Heart left ventricle (tissue), 13 donors: Measurements from ENCODE around the gene ABCC4.
A peak's percentile ranks its signal among the peaks of the same experiment; 100 is the strongest.

Source experiments
- POLR2A ChIP-seq, 2 donors: fragments of 450-650 bp; IDR thresholded peaks; one replicate each; pipeline ENCODE4 v1.6.1; 2017; ENCODE audit warnings: antibody characterized with exemption in 2 of 2, mild to moderate bottlenecking in 2 of 2, moderate library complexity in 2 of 2
- TF ChIP-seq, protein P1 (sequence below), 12 donors: fragments of 200-600 bp; sonication (generic) in 4 of 12; IDR thresholded peaks; one replicate each; pipeline versions ENCODE4 v1.5.0 to v1.8.0; 2018 to 2022; ENCODE audit warnings: antibody characterized with exemption in 12 of 12, mild to moderate bottlenecking in 5 of 12
- donor health status: ischemic (EF 13 %, LVEDD 7.1; RV severe dilation, severe dysfunction).
- donor health status: DM: no; HTN: yes; CAD: no.
- donor health status: DM: no; HTN: no; CAD: no.
- donor health status: ischemic (EF 25% LVEDD 6.9; RV normal size, moderate dysfunction).
- donor health status: ischemic (EF 25% LVEDD 5.7; RV mildly dilated, moderate dysfunction).
- donor health status: ischemic (EF 35%, LVEDD 5.7; RV mildly dilated, moderate dysfunction).
- donor health status: nonischemic (EF 11% LVEDD 7.7; RV severe dilation, severe dysfunction).
- donor health status: DM: yes; HTN: yes; CAD: no.
- donor health status: PGD.
- donor health status: ischemic (EF 29% LVEDD 5.4; RV normal size, mild dysfunction).
- donor health status: nonischemic (EF 23%, LVEDD 6.1; RV moderate dilation, normal function).

DNA sequence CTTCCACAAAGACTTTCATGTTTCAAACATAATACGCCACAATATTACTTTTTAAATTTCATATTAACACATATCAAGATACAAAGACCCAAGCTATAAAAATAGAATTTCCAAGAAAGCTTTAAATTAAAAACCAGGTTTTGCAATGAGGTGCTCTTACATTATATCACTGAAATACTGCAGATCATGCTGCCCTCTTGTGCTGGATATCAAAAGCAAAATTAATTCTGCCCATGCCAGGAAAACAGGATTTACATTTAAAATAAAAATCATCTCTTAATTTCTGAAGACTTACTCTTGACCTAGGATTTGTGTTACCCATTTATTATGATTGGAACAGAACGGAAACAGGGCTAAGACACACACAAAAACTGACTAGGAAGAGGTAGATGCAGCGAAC, 145.0 kb downstream of the ABCC4 start:
- TF ChIP-seq, protein P1, sequence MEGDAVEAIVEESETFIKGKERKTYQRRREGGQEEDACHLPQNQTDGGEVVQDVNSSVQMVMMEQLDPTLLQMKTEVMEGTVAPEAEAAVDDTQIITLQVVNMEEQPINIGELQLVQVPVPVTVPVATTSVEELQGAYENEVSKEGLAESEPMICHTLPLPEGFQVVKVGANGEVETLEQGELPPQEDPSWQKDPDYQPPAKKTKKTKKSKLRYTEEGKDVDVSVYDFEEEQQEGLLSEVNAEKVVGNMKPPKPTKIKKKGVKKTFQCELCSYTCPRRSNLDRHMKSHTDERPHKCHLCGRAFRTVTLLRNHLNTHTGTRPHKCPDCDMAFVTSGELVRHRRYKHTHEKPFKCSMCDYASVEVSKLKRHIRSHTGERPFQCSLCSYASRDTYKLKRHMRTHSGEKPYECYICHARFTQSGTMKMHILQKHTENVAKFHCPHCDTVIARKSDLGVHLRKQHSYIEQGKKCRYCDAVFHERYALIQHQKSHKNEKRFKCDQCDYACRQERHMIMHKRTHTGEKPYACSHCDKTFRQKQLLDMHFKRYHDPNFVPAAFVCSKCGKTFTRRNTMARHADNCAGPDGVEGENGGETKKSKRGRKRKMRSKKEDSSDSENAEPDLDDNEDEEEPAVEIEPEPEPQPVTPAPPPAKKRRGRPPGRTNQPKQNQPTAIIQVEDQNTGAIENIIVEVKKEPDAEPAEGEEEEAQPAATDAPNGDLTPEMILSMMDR (IDR thresholded peaks at IDR 0.05) = peak in 5 of 12 donors; percentile 4 to 32 (median 29)
- TF ChIP-seq POLR2A (IDR thresholded peaks at IDR 0.05) = no peak
